ENCODE results near the gene TAMM41.
"Not testable (repeated sequence)": the region's sequence is repeated elsewhere in the genome, so short reads cannot be mapped to it uniquely, and the experiment has no call there.

The TAMM41 gene

DNA sequence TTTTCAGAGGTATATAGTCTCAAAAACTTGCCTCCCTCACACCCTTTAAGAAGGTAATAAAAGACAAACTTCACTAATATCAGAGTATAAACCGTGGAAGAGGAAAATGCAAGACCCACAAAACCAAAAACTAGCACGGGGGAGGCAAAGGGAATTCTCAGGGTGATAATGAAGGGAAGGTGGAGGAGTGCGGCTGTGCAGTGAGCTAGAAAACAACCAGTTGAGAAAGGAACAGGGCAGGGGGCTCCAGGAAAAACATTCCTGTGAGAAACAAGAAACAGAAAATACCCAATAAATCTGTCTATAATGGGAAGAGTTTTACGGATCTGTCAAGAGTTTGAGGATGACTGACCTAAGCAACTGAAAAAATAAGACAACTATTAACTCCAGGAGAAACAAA, 31.6 kb downstream of the TAMM41 start:
- DNase-seq (ENCODE audit: low read depth, low spot score): no peak

DNA sequence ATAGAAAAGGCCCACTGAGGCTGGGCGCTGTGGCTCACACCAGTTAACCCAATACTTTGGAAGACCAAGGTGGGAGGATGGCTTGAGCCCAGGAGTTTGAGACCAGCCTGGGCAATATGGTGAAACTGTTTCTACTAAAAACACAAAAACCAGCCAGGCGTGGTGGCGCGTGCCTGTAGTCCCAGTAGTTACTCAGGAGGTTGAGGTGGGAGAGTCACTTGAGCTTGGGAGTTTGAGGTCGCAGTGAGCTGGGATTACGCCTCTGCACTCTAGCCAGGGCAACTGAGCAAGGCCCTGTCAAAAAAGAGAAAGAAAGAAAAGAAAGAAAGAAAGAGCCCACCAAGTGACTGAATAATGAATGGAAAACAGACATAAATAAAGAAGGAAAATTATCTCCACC, 32.0 kb downstream of the TAMM41 start:
- DNase-seq (ENCODE audit: low read depth, low spot score): no peak

GRCh38 chr3:11810276-11810675, 36.4 kb downstream of the TAMM41 start:
- DNase-seq (ENCODE audit: low read depth, low spot score): no peak

GRCh38 chr3:11808231-11808630, 38.5 kb downstream of the TAMM41 start:
- no peak for DNase-seq (ENCODE audit: low read depth, low spot score)

- no peak for DNase-seq (ENCODE audit: low read depth, low spot score)
Measured at GRCh38 chr3:11807686-11808085, 39.0 kb downstream of the TAMM41 start.

GRCh38 chr3:11805716-11806115, 41.0 kb downstream of the TAMM41 start:
- DNase-seq (ENCODE audit: low read depth, low spot score): no peak

DNA sequence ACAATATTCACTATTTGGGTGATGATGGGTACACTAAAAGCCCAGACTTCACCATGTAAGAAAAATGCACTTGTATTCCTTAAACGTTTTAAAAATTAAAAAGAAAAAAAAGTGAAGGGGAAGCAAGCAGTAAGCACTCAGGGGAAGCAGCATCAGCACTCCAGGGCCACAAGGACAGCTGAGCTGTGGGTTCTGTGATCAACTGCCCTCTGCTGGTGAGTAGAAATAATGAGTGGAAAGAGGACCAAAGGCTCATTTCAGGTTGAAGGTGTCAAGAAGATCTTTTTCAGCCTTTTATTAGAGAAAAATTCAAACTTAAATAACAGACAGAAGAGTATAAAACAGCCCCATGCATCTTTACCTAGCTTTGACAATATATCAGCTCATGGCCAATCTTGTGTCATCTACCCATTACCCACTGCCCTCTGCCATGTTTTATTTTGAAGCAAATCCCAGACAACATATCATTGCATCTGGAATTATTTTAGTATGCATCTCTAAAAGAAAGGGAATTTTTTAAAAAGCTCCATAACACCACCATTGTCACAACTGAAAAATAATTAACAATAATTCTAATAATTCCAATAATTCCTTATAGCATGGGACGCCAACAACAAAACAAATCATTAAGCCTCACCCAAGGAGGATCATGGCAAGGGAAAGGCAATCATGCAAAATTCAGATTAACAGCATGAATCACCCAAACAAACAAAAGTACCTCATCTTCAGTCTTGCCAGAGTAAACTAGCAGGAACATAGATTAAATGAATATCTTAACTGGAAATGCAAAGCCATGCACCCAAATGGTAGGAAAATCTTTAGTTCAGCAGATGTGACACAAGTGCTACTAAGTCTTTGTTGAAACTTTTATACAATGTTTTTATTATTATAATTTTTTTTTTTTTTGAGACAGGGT, 42.5 kb downstream of the TAMM41 start:
- no peak for DNase-seq (ENCODE audit: low read depth, low spot score)

- no peak for DNase-seq (ENCODE audit: low read depth, low spot score)
Measured at GRCh38 chr3:11799791-11800190, 46.9 kb downstream of the TAMM41 start.

DNA sequence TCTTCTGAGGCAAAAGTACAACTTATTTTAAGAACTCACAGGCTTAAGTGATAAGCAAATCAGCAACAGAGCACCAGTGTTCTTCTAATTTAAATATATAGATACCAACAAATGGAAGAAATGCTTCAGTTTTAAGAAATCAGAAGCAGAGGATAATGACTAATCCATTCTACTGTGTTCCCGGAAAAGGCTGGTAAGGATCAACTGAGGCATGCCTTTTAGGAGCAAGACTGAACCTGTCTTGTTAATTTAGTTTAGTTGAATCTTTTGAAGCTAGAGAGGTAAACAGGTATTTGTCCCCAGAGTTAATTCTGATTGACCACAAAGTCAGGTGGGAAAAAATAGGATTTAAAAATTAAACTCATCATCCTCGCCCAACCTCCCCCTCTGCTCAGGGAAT, 51.8 kb downstream of the TAMM41 start:
- DNase-seq (ENCODE audit: low read depth, low spot score): no peak

GRCh38 chr3:11791339-11792200, 55.1 kb downstream of the TAMM41 start:
- DNase-seq (ENCODE audit: low read depth, low spot score): no peak

DNA sequence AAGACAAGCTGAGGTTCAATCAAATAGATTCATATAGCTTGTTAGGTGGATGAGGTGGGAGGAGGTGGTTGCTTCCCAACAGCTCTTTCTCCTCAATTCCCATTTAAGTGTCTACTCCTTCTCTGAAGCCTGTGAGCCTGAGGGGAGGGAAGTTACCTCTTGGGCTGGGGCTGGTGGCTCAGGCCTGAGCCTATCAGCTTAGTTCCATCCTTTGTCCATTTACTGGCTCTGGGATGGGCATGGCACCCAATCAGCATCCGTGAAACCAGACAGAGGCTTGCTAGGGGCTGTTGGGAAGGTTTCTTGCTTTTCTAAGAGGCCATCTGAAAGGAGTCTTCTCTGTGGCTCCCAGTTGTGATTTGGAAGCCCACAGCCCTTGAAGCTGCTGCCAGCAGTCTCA, 57.3 kb downstream of the TAMM41 start:
- DNase-seq (ENCODE audit: low read depth, low spot score): no peak

DNA sequence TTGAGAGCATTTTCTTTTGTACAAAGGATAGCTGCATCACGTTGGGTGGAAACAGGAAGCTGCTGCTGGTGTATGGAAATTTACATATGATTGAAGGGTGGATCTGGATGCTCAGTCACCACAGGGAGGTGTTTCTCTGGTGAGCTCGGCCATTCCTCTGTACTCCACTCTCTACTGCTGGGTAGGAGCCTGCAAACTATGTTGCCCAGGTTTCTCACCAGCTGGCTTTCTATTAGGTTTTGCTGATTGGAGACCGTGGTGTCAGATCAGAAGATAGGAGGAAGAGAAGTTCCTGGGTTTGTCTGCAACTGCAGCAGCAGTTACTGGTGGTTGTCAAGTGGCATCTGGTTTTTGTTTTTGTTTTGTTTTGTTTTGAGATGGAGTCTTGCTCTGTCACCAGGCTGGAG, 61.7 kb downstream of the TAMM41 start:
- DNase-seq (ENCODE audit: low read depth, low spot score): no peak

DNA sequence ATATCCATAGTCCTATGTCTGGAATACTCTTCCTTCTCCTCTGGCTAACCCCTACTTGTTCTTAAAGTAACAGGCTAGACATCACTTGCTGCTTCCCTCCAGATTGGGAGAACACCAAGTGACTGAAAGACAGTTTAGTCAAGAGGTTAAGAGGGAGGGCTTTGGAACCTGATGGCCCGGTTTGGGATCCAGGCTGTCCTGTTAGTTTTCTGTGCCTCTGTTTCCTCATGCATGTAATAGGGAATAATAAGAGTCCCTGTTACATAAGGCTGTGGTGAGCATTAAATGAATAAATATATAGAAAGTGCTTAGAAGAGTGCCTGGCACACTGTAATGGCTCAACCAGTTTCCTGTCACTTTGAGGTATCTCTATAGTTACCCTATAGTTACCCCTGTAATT, 66.3 kb downstream of the TAMM41 start:
- DNase-seq (ENCODE audit: low read depth, low spot score): no peak

DNA sequence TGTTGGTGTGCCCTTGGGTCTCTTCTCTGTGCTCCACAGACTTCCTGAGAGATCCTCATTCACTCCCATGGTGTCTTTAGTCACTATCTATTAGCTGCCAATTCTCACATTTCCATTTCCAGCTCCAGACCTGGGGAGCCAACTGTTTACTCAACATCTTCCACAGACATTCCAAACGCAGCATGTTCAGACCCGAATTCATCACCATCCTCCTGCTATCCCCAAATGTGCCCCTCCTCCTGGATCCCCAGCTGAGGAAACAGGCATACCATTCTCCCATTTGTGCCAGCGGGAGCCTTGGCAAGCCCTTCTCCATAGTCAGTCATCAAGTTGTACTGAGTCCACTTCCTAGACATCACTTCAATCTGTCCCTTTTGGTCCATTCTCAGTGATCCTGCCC, 67.1 kb downstream of the TAMM41 start:
- DNase-seq (ENCODE audit: low read depth, low spot score): no peak

DNA sequence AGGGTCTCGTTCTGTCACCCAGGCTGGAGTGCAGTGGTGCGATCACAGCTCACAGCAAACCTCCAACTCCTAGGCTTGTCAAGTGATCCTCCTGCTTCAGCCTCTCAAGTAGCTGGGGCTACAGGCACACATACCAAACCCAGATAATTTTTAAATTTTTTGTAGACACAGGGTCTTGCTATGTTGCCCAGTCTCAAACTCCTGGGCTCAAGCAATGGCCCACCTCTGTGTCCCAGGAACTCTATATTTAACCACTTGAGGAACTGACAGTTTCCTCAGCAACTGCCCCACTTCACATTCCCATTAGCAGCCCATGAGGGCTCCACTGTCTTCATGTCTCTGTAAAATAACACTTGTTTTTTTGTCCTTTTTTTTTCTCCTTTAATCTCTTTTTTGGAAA, 68.4 kb downstream of the TAMM41 start:
- no peak for DNase-seq (ENCODE audit: low read depth, low spot score)

- DNase-seq (ENCODE audit: low read depth, low spot score): no peak
Measured at GRCh38 chr3:11776346-11776745, 70.3 kb downstream of the TAMM41 start.

DNA sequence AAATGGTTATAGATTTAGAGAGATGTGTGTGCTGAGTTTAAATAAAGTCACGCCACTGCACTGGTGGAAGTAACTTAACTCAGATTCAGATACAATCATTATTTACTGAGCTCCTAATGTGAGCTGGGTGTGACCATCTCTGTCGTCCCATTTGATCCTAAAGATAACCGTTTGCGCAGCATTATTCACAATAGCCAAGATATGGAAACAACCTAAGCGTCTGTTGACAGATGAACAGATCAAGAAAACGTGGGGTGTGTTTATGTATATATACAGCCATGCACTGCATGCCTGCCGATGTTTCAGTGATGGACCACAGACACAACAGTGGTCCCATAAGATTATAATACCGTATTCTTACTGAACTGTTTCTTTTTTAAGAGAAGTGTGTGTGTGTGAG, 71.2 kb downstream of the TAMM41 start:
- DNase-seq (ENCODE audit: low read depth, low spot score): no peak

GRCh38 chr3:11774296-11774877, 72.3 kb downstream of the TAMM41 start:
- DNase-seq (ENCODE audit: low read depth, low spot score): peak; percentile 13

- DNase-seq (ENCODE audit: low read depth, low spot score): not testable (repeated sequence)
Measured at GRCh38 chr3:11771931-11772330, 74.8 kb downstream of the TAMM41 start.

- DNase-seq (ENCODE audit: low read depth, low spot score): no peak
Measured at GRCh38 chr3:11770477-11771391, 76.0 kb downstream of the TAMM41 start.
